Measurements from ENCODE around the gene IGF1R.

Gene IGF1R

GRCh38 chr15:98854496-98854895 is 206.2 kb downstream of the IGF1R start:
- no peak for DNase-seq (ENCODE audit: low read depth, low spot score)

GRCh38 chr15:98855067-98855814 is 206.9 kb downstream of the IGF1R start:
- in situ Hi-C loops (cut with HindIII; ENCODE audit: low sequenced_read_pairs), result no loop called here
- no peak overlapping the region for H3K4me3 ChIP-seq (ENCODE audit: low read depth, low read length)
- TF ChIP-seq CTCF (IDR thresholded peaks at IDR 0.05; ENCODE audit: low read depth, low read length), result no peak
- DNase-seq (ENCODE audit: low read depth, low spot score), result no peak

More at GRCh38 chr15:98854496-98854895, 206.2 kb downstream of the IGF1R start:
- TF ChIP-seq CTCF (IDR thresholded peaks at IDR 0.05; ENCODE audit: low read depth, low read length), result no peak
- no peak overlapping the region for H3K4me3 ChIP-seq (ENCODE audit: low read depth, low read length)
- in situ Hi-C loops (cut with HindIII; ENCODE audit: low sequenced_read_pairs), result no loop called here

- in situ Hi-C loops (cut with HindIII; ENCODE audit: low sequenced_read_pairs), result no loop called here
- H3K4me3 ChIP-seq (ENCODE audit: low read depth, low read length), result no peak overlapping the region
- no peak for TF ChIP-seq CTCF (IDR thresholded peaks at IDR 0.05; ENCODE audit: low read depth, low read length)
- no peak for DNase-seq (ENCODE audit: low read depth, low spot score)
Observed at GRCh38 chr15:98855815-98856531, 207.6 kb downstream of the IGF1R start.

GRCh38 chr15:98856532-98856907 is 208.2 kb downstream of the IGF1R start:
- no peak overlapping the region for H3K4me3 ChIP-seq (ENCODE audit: low read depth, low read length)
- no peak for TF ChIP-seq CTCF (IDR thresholded peaks at IDR 0.05; ENCODE audit: low read depth, low read length)
- in situ Hi-C loops (cut with HindIII; ENCODE audit: low sequenced_read_pairs), result no loop called here
- peak; percentile 92 for DNase-seq (ENCODE audit: low read depth, low spot score)

- no peak for TF ChIP-seq CTCF (IDR thresholded peaks at IDR 0.05; ENCODE audit: low read depth, low read length)
- H3K4me3 ChIP-seq (ENCODE audit: low read depth, low read length), result no peak overlapping the region
- no peak for DNase-seq (ENCODE audit: low read depth, low spot score)
- in situ Hi-C loops (cut with HindIII; ENCODE audit: low sequenced_read_pairs), result no loop called here
Observed at GRCh38 chr15:98858610-98859023, 210.3 kb downstream of the IGF1R start.

- DNase-seq (ENCODE audit: low read depth, low spot score), result no peak
- no peak overlapping the region for H3K4me3 ChIP-seq (ENCODE audit: low read depth, low read length)
- TF ChIP-seq CTCF (IDR thresholded peaks at IDR 0.05; ENCODE audit: low read depth, low read length), result no peak
- in situ Hi-C loops (cut with HindIII; ENCODE audit: low sequenced_read_pairs), result no loop called here
Observed at GRCh38 chr15:98859149-98859548, 210.8 kb downstream of the IGF1R start.
